Liver (tissue), 9 donors: ENCODE measurements around the gene SKI. TPM values are rescaled to one million over a fixed set of nuclear protein-coding genes. Genes with fewer than 3 reads are reported as not detected.
A peak's percentile ranks its signal among the peaks of the same experiment; 100 is the strongest.

Experiments
- DNase-seq: peaks from one replicate; pipeline ENCODE4 v3.0.0-alpha.2; 2017; ENCODE audit warnings: low spot score
- H3K27ac ChIP-seq, 2 donors: one replicate each; pipeline ENCODE4 v1.7.0; 2013; ENCODE audit warnings: inconsistent platforms in 2 of 2, low read length in 2 of 2, control low read depth in 1 of 2, low read depth in 1 of 2, mild to moderate bottlenecking in 1 of 2
- H3K27me3 ChIP-seq, 4 donors: one replicate each; pipeline versions ENCODE4 v1.6.1 to v1.7.0; 2013; ENCODE audit warnings: low read length in 3 of 4, inconsistent platforms in 1 of 4, mild to moderate bottlenecking in 1 of 4, moderate library complexity in 1 of 4; ENCODE audit not compliant: control insufficient read depth in 4 of 4, insufficient read depth in 4 of 4
- H3K36me3 ChIP-seq, 4 donors: one replicate each; pipeline versions ENCODE4 v1.6.1 to v1.7.0; 2013; ENCODE audit warnings: low read length in 3 of 4, mild to moderate bottlenecking in 3 of 4, low read depth in 1 of 4, moderate library complexity in 1 of 4; ENCODE audit not compliant: control insufficient read depth in 4 of 4, insufficient read depth in 3 of 4
- H3K4me1 ChIP-seq, 4 donors: one replicate each; pipeline versions ENCODE4 v1.6.1 to v1.7.0; 2013; ENCODE audit warnings: low read length in 3 of 4, mild to moderate bottlenecking in 3 of 4, moderate library complexity in 1 of 4; ENCODE audit not compliant: control insufficient read depth in 4 of 4, insufficient read depth in 4 of 4
- H3K4me3 ChIP-seq, 3 donors: one replicate each; pipeline versions ENCODE4 v1.6.1 to v1.7.0; 2013; ENCODE audit warnings: low read length in 3 of 3, control low read depth in 1 of 3, low read depth in 1 of 3, mild to moderate bottlenecking in 1 of 3
- H3K9ac ChIP-seq, 2 donors: one replicate each; pipeline ENCODE4 v1.7.0; 2013; ENCODE audit warnings: low read length in 2 of 2, mild to moderate bottlenecking in 2 of 2, moderate library complexity in 2 of 2, control low read depth in 1 of 2, low read depth in 1 of 2
- H3K9me3 ChIP-seq, 4 donors: one replicate each; pipeline versions ENCODE4 v1.6.1 to v1.7.0; 2013; ENCODE audit warnings: low read length in 3 of 4; ENCODE audit not compliant: control insufficient read depth in 4 of 4
- CTCF ChIP-seq: fragments of 150-350 bp; IDR thresholded peaks from 2 replicates; pipeline ENCODE4 v1.5.1; 2017; ENCODE audit warnings: improper control_type of control experiment, low read depth, low read length; ENCODE audit not compliant: missing input control
- FOXA1 ChIP-seq: IDR thresholded peaks from 2 replicates; pipeline ENCODE4 v1.6.1; 2016; ENCODE audit warnings: antibody characterized with exemption
- GABPA ChIP-seq, 2 donors: IDR thresholded peaks in 1 of 2; conservative IDR thresholded peaks in 1 of 2; 2 replicates each; pipeline ENCODE4 v1.6.1; 2016; ENCODE audit warnings: antibody characterized with exemption in 2 of 2, mild to moderate bottlenecking in 1 of 2, moderate library complexity in 1 of 2
- HNF4A ChIP-seq, 2 donors: conservative IDR thresholded peaks; 2 replicates each; pipeline ENCODE4 v1.6.1; 2016; ENCODE audit warnings: antibody characterized with exemption in 2 of 2, mild to moderate bottlenecking in 2 of 2
- HNF4G ChIP-seq: IDR thresholded peaks from 2 replicates; pipeline ENCODE4 v1.6.1; 2016; ENCODE audit warnings: antibody characterized with exemption
- JUND ChIP-seq, 2 donors: IDR thresholded peaks; 2 replicates each; pipeline ENCODE4 v1.6.1; 2016; ENCODE audit warnings: antibody characterized with exemption in 2 of 2
- NR2F2 ChIP-seq: IDR thresholded peaks from 2 replicates; pipeline ENCODE4 v1.6.1; 2016; ENCODE audit warnings: antibody characterized with exemption
- RAD21 ChIP-seq, 2 donors: IDR thresholded peaks; 2 replicates each; pipeline ENCODE4 v1.6.1; 2016; ENCODE audit warnings: antibody characterized with exemption in 2 of 2, mild to moderate bottlenecking in 2 of 2
- RXRA ChIP-seq, 2 donors: IDR thresholded peaks; 2 replicates each; pipeline ENCODE4 v1.6.1; 2017 to 2018; ENCODE audit warnings: antibody characterized with exemption in 2 of 2, mild to moderate bottlenecking in 1 of 2
- SP1 ChIP-seq: IDR thresholded peaks from 2 replicates; pipeline ENCODE4 v1.6.1; 2018; ENCODE audit warnings: antibody characterized with exemption, mild to moderate bottlenecking
- TAF1 ChIP-seq: conservative IDR thresholded peaks from 2 replicates; pipeline ENCODE4 v1.6.1; 2016; ENCODE audit warnings: antibody characterized with exemption, mild to moderate bottlenecking
- YY1 ChIP-seq: IDR thresholded peaks from 2 replicates; pipeline ENCODE4 v1.6.1; 2016; ENCODE audit warnings: antibody characterized with exemption, mild to moderate bottlenecking
- WGBS: extraction: QIAGEN DNeasy Blood & Tissue Kit; methylation state at CpG from one replicate; pipeline ENCODE4 v1.1.7; 2013; 5-methylcytosine and 5-hydroxymethylcytosine counted together
- polyA plus RNA-seq, 2 donors: library from polyadenylated mRNA; stranded (reverse) in 1 of 2; unstranded in 1 of 2; fragments of 200-250 nt in 1 of 2; fragments of >200 nt in 1 of 2; fragmentation: Nextera tagmentation in 1 of 2; extraction: Ambion mirVana in 1 of 2; gene quantifications; one replicate each; pipeline versions ENCODE4 v1.2.1 to v1.2.3, GENCODE V29; 2013 to 2015
- total RNA-seq, 2 donors: library from RNA; depleted of rRNA; stranded (reverse); fragments of >200 nt; gene quantifications; one replicate each; pipeline ENCODE4 v1.2.3, GENCODE V29; 2014
- TF ChIP-seq, protein P1 (sequence below): IDR thresholded peaks from 2 replicates; pipeline ENCODE4 v1.6.1; 2016; ENCODE audit warnings: antibody characterized with exemption, mild to moderate bottlenecking
- TF ChIP-seq, protein P2 (sequence below): IDR thresholded peaks from 2 replicates; pipeline ENCODE4 v1.6.1; 2016; ENCODE audit warnings: antibody characterized with exemption
- donor health status: healthy.
- donor health status: healthy.
- donor health status: healthy.
- donor health status: healthy.
- donor health status: healthy.

Gene SKI
- total and polyA plus RNA-seq, 4 donors: 3.2 to 21.3 (median 19.5) TPM

DNA sequence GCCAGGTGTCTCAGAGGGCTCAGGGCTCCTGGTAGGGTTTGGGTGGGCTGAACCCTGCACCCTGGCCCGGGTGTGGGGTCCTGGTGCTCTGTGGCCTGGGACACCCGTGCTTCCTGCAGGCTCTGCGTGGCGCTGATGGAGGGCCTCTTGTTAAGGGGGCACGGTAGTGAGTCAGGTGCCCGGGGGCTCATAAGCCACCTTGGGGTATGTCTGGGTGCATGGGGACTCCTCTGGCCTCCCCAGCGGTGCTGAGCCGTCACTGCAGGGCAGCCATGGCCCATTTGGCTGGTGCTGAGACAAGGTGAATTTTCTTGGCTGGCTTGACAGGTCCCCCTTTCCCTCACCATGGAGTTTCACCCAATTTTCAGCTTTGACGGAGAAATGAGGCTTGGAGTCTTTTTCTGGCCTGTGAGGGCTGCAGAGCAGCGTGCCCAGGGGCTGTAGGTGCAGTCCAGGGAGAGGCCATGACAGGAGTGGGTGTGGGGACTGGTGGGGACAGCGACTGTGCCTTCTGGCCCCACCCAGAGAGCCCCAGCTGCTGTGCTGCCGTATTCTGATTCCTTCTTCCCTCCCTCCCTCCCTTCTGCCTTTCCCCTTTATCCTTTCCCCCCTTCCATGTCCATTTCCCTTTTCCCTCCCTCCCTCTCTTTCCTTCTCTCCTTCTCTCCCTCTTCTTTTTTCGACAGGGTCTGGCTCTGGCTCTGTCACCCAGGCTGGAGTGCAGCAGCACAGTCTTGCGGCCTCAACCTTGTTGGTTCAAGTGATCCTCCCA lies 40.4 kb downstream of the SKI start:
- TF ChIP-seq HNF4G (no peak), CTCF (no peak), RAD21 (IDR thresholded peaks at IDR 0.05) (no peak), JUND (IDR thresholded peaks at IDR 0.05) (no peak), HNF4A (conservative IDR thresholded peaks at IDR 0.05) (no peak), RXRA (IDR thresholded peaks at IDR 0.05) (no peak), GABPA (IDR thresholded peaks at IDR 0.05 in 1 of 2, conservative IDR thresholded peaks at IDR 0.05 in 1 of 2) (no peak), NR2F2 (no peak), YY1 (no peak), SP1 (no peak), FOXA1 (no peak)
- TF ChIP-seq, protein P1, sequence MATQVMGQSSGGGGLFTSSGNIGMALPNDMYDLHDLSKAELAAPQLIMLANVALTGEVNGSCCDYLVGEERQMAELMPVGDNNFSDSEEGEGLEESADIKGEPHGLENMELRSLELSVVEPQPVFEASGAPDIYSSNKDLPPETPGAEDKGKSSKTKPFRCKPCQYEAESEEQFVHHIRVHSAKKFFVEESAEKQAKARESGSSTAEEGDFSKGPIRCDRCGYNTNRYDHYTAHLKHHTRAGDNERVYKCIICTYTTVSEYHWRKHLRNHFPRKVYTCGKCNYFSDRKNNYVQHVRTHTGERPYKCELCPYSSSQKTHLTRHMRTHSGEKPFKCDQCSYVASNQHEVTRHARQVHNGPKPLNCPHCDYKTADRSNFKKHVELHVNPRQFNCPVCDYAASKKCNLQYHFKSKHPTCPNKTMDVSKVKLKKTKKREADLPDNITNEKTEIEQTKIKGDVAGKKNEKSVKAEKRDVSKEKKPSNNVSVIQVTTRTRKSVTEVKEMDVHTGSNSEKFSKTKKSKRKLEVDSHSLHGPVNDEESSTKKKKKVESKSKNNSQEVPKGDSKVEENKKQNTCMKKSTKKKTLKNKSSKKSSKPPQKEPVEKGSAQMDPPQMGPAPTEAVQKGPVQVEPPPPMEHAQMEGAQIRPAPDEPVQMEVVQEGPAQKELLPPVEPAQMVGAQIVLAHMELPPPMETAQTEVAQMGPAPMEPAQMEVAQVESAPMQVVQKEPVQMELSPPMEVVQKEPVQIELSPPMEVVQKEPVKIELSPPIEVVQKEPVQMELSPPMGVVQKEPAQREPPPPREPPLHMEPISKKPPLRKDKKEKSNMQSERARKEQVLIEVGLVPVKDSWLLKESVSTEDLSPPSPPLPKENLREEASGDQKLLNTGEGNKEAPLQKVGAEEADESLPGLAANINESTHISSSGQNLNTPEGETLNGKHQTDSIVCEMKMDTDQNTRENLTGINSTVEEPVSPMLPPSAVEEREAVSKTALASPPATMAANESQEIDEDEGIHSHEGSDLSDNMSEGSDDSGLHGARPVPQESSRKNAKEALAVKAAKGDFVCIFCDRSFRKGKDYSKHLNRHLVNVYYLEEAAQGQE: no peak
- TF ChIP-seq, protein P2, sequence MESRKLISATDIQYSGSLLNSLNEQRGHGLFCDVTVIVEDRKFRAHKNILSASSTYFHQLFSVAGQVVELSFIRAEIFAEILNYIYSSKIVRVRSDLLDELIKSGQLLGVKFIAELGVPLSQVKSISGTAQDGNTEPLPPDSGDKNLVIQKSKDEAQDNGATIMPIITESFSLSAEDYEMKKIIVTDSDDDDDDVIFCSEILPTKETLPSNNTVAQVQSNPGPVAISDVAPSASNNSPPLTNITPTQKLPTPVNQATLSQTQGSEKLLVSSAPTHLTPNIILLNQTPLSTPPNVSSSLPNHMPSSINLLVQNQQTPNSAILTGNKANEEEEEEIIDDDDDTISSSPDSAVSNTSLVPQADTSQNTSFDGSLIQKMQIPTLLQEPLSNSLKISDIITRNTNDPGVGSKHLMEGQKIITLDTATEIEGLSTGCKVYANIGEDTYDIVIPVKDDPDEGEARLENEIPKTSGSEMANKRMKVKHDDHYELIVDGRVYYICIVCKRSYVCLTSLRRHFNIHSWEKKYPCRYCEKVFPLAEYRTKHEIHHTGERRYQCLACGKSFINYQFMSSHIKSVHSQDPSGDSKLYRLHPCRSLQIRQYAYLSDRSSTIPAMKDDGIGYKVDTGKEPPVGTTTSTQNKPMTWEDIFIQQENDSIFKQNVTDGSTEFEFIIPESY: no peak
- DNase-seq: no peak
- peak overlapping the region in 1 of 2 donors; percentile 70 for H3K27ac ChIP-seq
- no peaks in the 10 kb centered on the region for H3K36me3 ChIP-seq
- H3K9ac ChIP-seq: no peak overlapping the region
- H3K4me1 ChIP-seq: peaks cover 43 to 75% (median 69%) of the 10 kb centered on the region in 4 donors
- no peak overlapping the region for H3K4me3 ChIP-seq
- 86% methylated on average over 14 of the region's 14 CpGs for WGBS
- H3K9me3 ChIP-seq: no peaks in the 10 kb centered on the region
- no peaks in the 10 kb centered on the region for H3K27me3 ChIP-seq

- 87% methylated on average over 25 of the region's 28 CpGs for WGBS
Measured at GRCh38 chr1:2269193-2269921, 41.2 kb downstream of the SKI start.

More at GRCh38 chr1:2269193-2269921, 41.2 kb downstream of the SKI start:
- Histone ChIP-seq H3K27ac (peak overlapping the region; percentile 52 to 67), H3K9me3 (no peaks in the 10 kb centered on the region), H3K27me3 (no peaks in the 10 kb centered on the region), H3K36me3 (no peaks in the 10 kb centered on the region), H3K9ac (no peak overlapping the region), H3K4me3 (no peak overlapping the region), H3K4me1 (peaks cover 43 to 84% (median 77%) of the 10 kb centered on the region in 4 donors)
- no peak for DNase-seq
- TF ChIP-seq HNF4G: no peak
- no peak for TF ChIP-seq GABPA (IDR thresholded peaks at IDR 0.05 in 1 of 2, conservative IDR thresholded peaks at IDR 0.05 in 1 of 2)
- TF ChIP-seq, protein P2: no peak
- TF ChIP-seq RXRA (IDR thresholded peaks at IDR 0.05): no peak
- no peak for TF ChIP-seq TAF1
- TF ChIP-seq JUND (IDR thresholded peaks at IDR 0.05): no peak
